GM21528 (cell line): ENCODE data around the gene PTPA.

Source experiments
- ATAC-seq: cut with Tn5 transposase; IDR thresholded peaks from one replicate; pipeline ENCODE4 v1.9.1; 2021; ENCODE audit warnings: mild to moderate bottlenecking, moderate library complexity; ENCODE audit not compliant: unreplicated experiment, low FRiP score

The PTPA gene

DNA sequence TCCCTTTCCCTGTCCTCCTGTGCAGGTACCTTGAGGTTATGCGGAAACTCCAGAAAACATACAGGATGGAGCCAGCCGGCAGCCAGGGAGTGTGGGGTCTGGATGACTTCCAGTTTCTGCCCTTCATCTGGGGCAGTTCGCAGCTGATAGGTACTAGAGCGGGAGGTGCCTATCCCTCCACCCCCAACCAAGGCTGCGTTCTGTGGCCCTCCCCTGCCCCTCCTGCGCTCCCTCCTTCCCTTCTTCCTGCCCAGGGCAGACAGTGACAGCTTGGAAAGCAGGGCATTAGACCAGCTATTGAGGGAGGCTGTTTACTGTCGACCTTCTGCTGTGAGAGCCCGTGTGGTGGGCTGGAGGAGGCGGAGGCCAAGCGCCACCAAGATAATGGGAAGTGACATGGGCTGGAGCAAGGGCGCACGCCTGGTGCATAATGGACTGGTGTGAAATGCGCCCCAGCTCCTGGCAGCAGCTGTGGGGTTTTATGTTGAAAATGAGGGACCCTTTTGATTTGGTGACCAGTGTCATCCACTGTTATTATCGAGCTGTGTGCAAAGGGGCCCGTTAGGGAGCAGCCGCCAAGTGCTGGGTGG, 25.3 kb downstream of the PTPA start:
- no peak for ATAC-seq

GRCh38 chr9:129137292-129138143, 26.3 kb downstream of the PTPA start:
- ATAC-seq: no peak

DNA sequence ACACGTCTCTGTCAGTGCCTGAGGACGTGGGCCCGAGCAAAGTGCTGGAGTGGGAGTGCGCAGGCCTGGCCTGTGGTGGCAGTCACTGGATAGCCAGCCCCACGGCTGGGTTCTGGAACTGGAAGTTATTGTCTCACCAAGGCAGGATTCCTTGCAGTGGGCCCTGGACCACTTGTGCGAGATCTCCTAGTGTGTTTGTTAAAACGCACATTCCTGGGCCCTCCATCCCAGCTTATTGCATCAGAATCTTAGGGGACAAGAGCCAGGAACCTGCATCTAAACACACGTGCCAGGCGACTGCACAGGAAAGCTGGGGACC, 26.9 kb downstream of the PTPA start:
- no peak for ATAC-seq

DNA sequence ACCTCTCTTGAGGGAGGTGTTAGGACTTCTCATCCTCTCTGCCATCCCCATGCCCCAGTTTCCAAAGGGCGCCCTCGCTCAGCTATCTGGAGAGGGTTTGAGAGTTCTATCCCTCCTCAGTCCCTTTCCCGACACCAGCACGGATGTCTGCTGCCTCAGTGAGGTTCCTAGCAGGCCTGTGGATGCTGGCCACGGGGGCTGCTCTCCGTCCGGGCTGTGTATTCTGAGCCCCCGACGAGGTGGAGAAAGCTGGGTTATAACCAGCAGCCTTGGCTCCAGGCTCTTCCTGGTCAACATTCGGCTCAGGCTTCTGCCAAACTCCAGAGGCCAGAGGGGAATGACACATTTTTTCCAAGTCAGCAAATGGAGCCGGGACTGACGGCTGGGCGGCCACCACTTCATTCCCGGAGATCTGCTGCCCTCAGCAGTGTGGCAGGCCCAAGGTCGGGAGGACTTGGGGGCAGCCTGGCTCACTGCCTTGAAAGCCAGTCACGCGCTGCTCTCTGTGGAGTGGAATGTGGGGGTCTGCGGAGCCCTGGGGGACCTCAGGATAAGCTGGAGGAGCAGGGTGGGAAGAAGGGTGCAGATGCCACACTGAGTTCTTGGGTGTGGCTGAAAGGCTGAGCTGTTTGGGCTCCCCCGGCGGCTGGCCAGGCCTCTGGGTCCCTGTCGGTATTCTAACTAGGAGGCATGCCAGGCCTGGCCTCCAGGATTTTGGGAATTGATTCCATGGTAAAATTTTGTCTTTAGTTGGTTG, 27.4 kb downstream of the PTPA start:
- ATAC-seq: no peak

DNA sequence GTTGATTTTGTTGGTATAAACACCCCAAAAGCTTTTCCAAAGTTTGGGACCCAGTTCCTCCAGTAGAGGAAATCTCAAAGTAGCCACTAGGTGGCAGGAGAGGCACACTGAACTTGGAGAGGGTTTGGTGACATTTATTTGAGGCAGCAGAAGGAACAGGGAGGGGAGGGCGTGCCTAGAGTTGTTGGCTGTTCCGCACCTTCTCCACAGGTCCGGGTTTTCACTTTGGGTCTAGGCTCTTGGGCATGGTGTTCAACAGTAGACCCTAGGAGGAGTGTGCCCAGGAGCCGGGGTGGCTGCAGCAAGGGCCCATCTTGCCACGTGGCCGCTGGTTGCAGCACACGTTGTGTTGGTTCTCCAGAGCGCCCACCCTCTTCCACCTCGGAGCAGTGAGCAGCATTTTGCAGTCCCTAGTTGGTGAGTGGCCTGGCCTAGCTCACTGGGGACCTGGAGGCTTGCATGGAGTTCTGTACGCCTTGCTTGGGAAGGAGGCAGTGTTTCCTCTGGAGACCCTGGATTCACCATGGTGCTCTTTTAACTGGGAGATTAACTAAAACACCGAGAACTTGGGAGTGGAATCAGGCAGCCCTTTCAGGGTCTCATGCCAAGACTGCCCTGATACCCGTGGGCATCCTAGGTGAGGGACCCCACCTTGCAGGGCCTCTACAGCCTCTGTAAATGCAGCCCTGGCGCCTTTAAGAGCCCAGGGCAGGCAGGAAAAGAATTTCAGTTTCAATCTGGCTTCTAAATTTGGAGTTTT, 28.2 kb downstream of the PTPA start:
- peak; percentile 33 for ATAC-seq

DNA sequence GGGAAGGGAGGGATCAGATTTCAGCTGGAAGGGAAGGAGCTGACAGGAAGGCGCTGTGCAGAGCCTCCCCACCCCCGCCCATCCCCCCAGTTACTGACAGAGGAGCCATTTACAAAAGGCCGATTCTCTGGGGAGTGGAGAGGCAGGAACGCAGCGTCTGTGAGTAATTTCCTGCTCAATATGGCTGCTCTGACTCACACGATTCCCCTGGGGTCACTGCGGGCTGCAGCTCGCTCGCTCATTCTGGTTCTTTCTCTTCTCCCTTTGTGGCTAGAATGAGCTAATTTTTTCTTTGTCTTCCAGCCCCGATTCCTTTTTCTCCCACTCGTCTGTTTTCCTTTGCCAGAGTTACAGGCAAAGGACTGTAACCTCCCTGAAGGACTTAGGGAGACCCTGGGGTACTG, 28.8 kb downstream of the PTPA start:
- peak; percentile 50 for ATAC-seq

- ATAC-seq: peak; percentile 16
These were observed 29.3 kb downstream of the PTPA start for GRCh38 chr9:129140397-129141065.

- ATAC-seq: no peak
These were observed 30.1 kb downstream of the PTPA start for GRCh38 chr9:129141066-129142041.

DNA sequence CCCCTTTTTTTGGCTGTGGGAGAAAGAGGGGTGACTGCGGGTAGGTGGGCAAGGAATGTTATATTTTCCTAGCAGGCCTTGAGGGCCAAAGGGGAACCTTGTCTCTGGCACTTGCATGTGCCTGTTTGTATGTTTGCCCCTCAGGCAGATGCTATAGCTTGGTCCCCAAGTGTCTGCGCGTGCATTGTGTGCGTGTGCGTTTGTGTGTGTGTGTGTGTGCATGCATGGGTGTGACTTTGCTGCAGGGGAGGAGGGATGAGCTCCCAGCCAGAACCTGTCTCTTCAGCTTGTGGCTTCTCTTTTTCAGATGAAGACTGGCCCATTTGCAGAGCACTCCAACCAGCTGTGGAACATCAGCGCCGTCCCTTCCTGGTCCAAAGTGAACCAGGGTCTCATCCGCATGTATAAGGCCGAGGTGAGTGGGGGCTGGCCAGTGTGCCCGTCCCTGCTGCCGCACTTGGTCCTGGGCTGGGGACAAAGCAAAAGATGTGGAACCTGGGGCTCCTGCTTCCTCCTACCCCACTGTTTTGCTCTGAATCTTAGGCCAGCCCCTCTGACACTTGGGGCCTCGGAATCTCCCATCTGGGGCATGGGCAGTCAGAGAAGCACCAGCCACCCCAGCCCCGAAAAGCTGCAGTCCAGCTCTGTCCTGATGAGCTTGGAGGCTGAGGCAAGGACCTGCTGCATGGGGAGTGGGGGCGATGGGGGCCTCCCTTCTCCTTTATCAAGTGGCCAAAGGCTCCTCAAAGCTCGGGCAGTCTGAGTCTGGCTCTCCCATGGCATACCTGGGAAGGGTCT, 31.1 kb downstream of the PTPA start:
- ATAC-seq: no peak

DNA sequence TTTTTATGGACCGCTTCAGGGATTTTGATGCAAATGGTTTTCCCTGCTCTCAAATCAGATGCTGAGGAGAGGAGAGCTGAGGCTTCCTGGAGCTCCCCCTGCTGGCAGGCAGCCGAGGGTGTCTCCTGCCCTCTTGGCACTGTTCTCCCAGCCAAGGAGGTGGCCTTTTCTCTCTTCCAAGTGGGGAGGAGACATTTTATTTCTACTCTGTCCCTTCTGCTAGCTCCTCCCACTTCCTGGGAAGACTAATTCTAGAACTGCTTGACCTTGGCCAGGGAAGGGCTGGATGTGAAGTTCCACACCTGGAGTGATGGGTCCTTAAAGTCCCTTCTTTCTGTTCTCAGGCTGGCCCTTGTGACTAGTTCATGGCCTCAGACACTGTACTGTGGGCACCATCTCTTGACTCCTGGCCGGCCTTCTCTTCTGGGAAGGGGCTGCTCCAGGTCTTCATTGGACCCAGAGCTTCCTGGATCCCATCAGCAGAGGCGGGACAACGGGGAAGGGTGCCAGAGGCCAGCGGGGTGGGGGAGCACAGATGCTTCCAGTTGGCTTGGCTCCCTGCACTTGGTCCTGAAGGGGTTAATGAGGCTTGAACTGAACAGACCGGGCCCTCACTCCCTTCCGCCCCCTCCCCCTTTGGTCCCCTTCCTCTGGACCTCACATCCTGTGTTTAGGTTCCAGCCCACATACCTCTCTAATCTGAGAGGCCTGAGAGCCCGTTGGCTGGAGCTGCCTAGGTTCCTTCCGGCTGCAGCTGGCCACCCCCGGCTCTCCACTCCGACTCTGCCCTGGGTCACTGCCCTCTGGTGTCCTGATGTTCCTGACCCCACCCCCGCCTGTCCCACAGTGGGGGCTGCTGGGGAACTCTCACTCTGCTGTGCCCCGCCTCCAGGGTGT, 32.1 kb downstream of the PTPA start:
- ATAC-seq: no peak

DNA sequence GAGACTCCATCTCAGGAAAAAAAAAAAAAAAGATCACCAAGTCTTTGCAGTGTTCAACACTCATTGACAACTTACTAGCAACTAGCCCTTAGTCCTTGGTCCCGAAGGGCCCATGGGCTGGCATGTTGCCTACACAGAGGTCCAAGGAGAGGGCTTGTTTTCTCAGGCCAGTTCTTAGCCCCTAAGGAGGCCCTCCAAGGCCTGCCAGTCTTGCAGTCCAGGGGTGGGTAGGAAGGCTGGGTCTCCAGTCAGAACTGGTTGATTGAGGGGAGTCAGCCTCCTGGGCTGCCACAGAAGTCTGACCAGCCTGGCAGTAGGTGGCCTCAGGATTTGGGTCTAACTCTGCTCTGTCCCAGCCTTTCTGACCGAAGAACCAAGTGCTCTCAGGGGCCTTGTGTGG, 34.1 kb downstream of the PTPA start:
- ATAC-seq: no peak

DNA sequence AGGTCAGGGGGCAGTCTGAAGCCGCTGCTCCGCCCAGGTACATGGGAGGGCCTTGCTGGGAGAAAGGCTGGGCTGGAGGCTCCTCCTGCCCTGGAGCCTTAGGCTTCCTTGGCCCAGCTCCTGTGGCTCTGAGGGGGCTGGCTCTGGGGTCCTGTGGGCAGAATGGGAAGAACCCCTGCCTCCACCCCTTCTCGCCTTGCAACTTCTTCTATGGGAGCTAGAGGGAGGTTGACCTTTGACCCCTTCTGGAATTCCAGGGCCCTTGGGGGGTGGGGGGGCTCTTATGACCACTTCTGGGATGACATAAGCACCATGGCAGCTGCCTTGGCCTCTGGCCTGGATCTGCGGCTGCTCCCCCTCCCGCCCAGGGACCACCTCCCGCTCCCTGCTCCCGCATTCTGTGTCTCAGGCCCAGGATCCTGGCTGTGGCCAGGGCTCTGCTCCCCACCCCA, 34.7 kb downstream of the PTPA start:
- no peak for ATAC-seq

- no peak for ATAC-seq
These were observed 35.3 kb downstream of the PTPA start for GRCh38 chr9:129146441-129146941.

- ATAC-seq: no peak
These were observed 37.4 kb downstream of the PTPA start for GRCh38 chr9:129148463-129149204.

- no peak for ATAC-seq
These were observed 38.2 kb downstream of the PTPA start for GRCh38 chr9:129149442-129149841.

DNA sequence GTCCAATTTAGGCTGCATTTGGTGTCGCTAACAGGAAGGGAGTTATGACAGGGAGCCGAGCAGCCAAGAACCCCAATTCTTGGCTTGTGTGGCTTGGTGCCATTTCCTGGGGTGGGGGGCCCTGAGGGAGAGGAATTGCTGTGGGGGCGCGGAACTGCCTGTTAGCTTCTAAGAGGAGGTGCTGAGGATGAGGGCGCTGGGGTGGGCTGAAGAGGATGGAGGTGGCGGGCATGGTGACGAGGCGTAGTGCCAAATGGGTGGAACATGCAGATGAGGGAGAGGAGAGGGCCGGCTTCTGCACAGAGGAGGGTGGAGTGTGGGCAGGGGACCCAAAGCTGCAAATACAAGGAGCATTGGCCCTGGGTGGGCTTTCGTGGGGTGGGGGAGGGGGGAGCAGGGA, 38.9 kb downstream of the PTPA start:
- no peak for ATAC-seq
